ENCODE results near the gene SHANK3.

GRCh38 chr22:50700387-50701075, 27.9 kb downstream of the SHANK3 start:
- TF ChIP-seq CTCF (IDR thresholded peaks at IDR 0.05) = no peak
- no peak for TF ChIP-seq POLR2AphosphoS5 (IDR thresholded peaks at IDR 0.05)
- TF ChIP-seq POLR2A (IDR thresholded peaks at IDR 0.05) = no peak

Data from transverse colon (tissue), 4 donors.